K562 (cell line): ENCODE data around the gene ADRB2. TPM values are rescaled to one million over a fixed set of nuclear protein-coding genes. Genes with fewer than 3 reads are reported as not detected.

Experiments used
- BDP1 ChIP-seq: IDR thresholded peaks from 3 replicates; pipeline ENCODE4 v1.6.1; 2011; ENCODE audit not compliant: insufficient read length, insufficient read depth
- C11orf30 ChIP-seq: fragments of 450-650 bp; IDR thresholded peaks from 2 replicates; pipeline ENCODE4 v1.6.1; 2016; ENCODE audit warnings: low read depth, mild to moderate bottlenecking
- CBX2 ChIP-seq: fragments of 200-600 bp; sonication (generic); IDR thresholded peaks from one replicate; pipeline ENCODE4 v1.6.1; 2012; ENCODE audit warnings: mild to moderate bottlenecking, low read length, inconsistent platforms; ENCODE audit not compliant: insufficient read depth, poor library complexity, severe bottlenecking
- E2F6 ChIP-seq, 2 experiments: IDR thresholded peaks; 2 replicates each; pipeline ENCODE4 v1.6.1; 2011; ENCODE audit warnings: borderline replicate concordance in 1 of 2, control low read depth in 1 of 2, low read depth in 1 of 2, low read length in 1 of 2, mild to moderate bottlenecking in 1 of 2, mixed read lengths in 1 of 2, moderate library complexity in 1 of 2; ENCODE audit not compliant: insufficient read depth in 1 of 2, insufficient read length in 1 of 2, poor library complexity in 1 of 2, severe bottlenecking in 1 of 2; ENCODE audit errors: extremely low read depth in 1 of 2
- GABPB2 ChIP-seq: fragments of 250-450 bp; sonication (Bioruptor Pico); conservative IDR thresholded peaks from 2 replicates; pipeline ENCODE4 v1.5.1; 2021; ENCODE audit warnings: mild to moderate bottlenecking
- HDAC6 ChIP-seq: IDR thresholded peaks from 2 replicates; pipeline ENCODE4 v1.6.1; 2012; ENCODE audit warnings: low read depth, mild to moderate bottlenecking, control low read depth, inconsistent platforms, low read length, moderate library complexity
- JUNB ChIP-seq: fragments of 450-650 bp; formaldehyde crosslinking; conservative IDR thresholded peaks from 2 replicates; pipeline ENCODE4 v1.4.0; 2020; ENCODE audit warnings: mild to moderate bottlenecking
- MLX ChIP-seq, 2 experiments: fragments of 450-650 bp in 1 of 2; sonication (generic) in 1 of 2; formaldehyde crosslinking; conservative IDR thresholded peaks; 2 replicates each; pipeline versions ENCODE4 v1.4.0 to v1.8.1; 2020 to 2022; ENCODE audit warnings: mild to moderate bottlenecking in 1 of 2, missing genetic modification reagents in 1 of 2
- NELFE ChIP-seq: IDR thresholded peaks from 2 replicates; pipeline ENCODE4 v1.6.1; 2011; ENCODE audit warnings: mild to moderate bottlenecking; ENCODE audit not compliant: insufficient read depth, insufficient read length
- NFE2L1 ChIP-seq: fragments of 450-650 bp; IDR thresholded peaks from 2 replicates; pipeline ENCODE4 v1.6.1; 2016; ENCODE audit warnings: missing genetic modification characterization, low read depth, mild to moderate bottlenecking, missing compliant biosample characterization, moderate library complexity, borderline replicate concordance
- PRDM10 ChIP-seq: fragments of 450-650 bp; IDR thresholded peaks from 2 replicates; pipeline ENCODE4 v1.6.1; 2018; ENCODE audit not compliant: partially characterized antibody
- RFX5 ChIP-seq: IDR thresholded peaks from 2 replicates; pipeline ENCODE4 v1.6.1; 2011; ENCODE audit warnings: low read depth, mild to moderate bottlenecking, improper control_type of control experiment, low read length
- RHOXF2B ChIP-seq: fragments of 250-450 bp; sonication (Bioruptor Pico); conservative IDR thresholded peaks from 2 replicates; pipeline ENCODE4 v1.5.1; 2021
- USF1 ChIP-seq: sonication (generic); formaldehyde crosslinking; IDR thresholded peaks from 2 replicates; pipeline ENCODE4 v1.9.0; 2022; ENCODE audit warnings: mild to moderate bottlenecking, missing genetic modification reagents
- ZKSCAN1 ChIP-seq: fragments of 150-350 bp; IDR thresholded peaks from 2 replicates; pipeline ENCODE4 v1.6.1; 2016; ENCODE audit warnings: low read depth, low read length
- ZKSCAN3 ChIP-seq: fragments of 250-450 bp; sonication (Bioruptor Pico); IDR thresholded peaks from 2 replicates; pipeline ENCODE4 v1.4.0; 2020
- ZNF589 ChIP-seq: fragments of 200-800 bp; sonication (Bioruptor generic); IDR thresholded peaks from 2 replicates; pipeline ENCODE4 v1.6.1; 2016; ENCODE audit warnings: low read depth, missing genetic modification characterization, missing compliant biosample characterization
- ZNF592 ChIP-seq: fragments of 450-650 bp; IDR thresholded peaks from 2 replicates; pipeline ENCODE4 v1.6.1; 2017; ENCODE audit warnings: antibody characterized with exemption, mild to moderate bottlenecking
- ZSCAN29 ChIP-seq: fragments of 450-650 bp; IDR thresholded peaks from 2 replicates; pipeline ENCODE4 v1.6.1; 2017
- polyA plus RNA-seq, 8 experiments: library from polyadenylated mRNA; depleted of rRNA in 4 of 8; stranded (reverse) in 5 of 8; unstranded in 3 of 8; fragments of >200 nt; fragmentation: Nextera tagmentation in 2 of 8; fragmentation: Illumina TruSeq in 1 of 8; extraction: Ambion mirVana in 2 of 8; extraction: Trizol in 1 of 8; gene quantifications; 2 replicates each; pipeline versions ENCODE4 v1.2.1 to v1.2.3, GENCODE V29; 2011 to 2014; ENCODE audit warnings: inconsistent platforms in 1 of 8, missing spikeins in 1 of 8
- total RNA-seq, 7 experiments: library from RNA; depleted of rRNA in 6 of 7; stranded (reverse); fragments of >200 nt in 6 of 7; fragmentation: Illumina TruSeq in 2 of 7; extraction: Trizol in 2 of 7; gene quantifications; 2 replicates each; pipeline versions ENCODE4 v1.2.1 to v1.2.3, GENCODE V29; 2011 to 2021; ENCODE audit warnings: low replicate concordance in 1 of 7

Gene ADRB2
- total and polyA plus RNA-seq, 9 of the 15 experiments (the other 6 are each of a cell fraction or from before 2014, with no cell fraction given), result 0.01 to 0.18 (median 0.04) TPM; not detected in 2

- TF ChIP-seq HDAC6 (no peak), NFE2L1 (tag) (no peak), GABPB2 (CRISPR knock-in tag) (no peak), NELFE (no peak), MLX (CRISPR knock-in tag; conservative IDR thresholded peaks at IDR 0.05) (no peak), RFX5 (no peak), ZNF589 (CRISPR knock-in tag) (no peak), ZKSCAN1 (no peak), ZKSCAN3 (CRISPR knock-in tag) (no peak), E2F6 (IDR thresholded peaks at IDR 0.05; ENCODE audit: borderline replicate concordance in 1 of 2, extremely low read depth in 1 of 2, insufficient read depth in 1 of 2, insufficient read length in 1 of 2, low read depth in 1 of 2, low read length in 1 of 2, poor library complexity in 1 of 2, severe bottlenecking in 1 of 2) (no peak), ZNF592 (no peak), C11orf30 (no peak), ZSCAN29 (no peak), PRDM10 (no peak), USF1 (CRISPR knock-in tag) (no peak), BDP1 (no peak), CBX2 (no peak), RHOXF2B (CRISPR knock-in tag) (no peak), JUNB (no peak)
These were observed 19.9 kb upstream of the ADRB2 start (continued) for GRCh38 chr5:148806520-148806931.
